HG03571 (cell line): ENCODE measurements around the gene CAPN11.
"Not testable (repeated sequence)": the region's sequence is repeated elsewhere in the genome, so short reads cannot be mapped to it uniquely, and the experiment has no call there.

ENCODE experiments used
- ATAC-seq: cut with Tn5 transposase; IDR thresholded peaks from one replicate; pipeline ENCODE4 v1.9.1; 2021; ENCODE audit not compliant: unreplicated experiment

Gene CAPN11

GRCh38 chr6:44129841-44130322 lies 28.7 kb upstream of the CAPN11 start:
- ATAC-seq: no peak

GRCh38 chr6:44131892-44132291 lies 26.7 kb upstream of the CAPN11 start:
- ATAC-seq: no peak

GRCh38 chr6:44132476-44132875 lies 26.1 kb upstream of the CAPN11 start:
- no peak for ATAC-seq

GRCh38 chr6:44133003-44133931 lies 25.4 kb upstream of the CAPN11 start:
- no peak for ATAC-seq

- no peak for ATAC-seq
These were observed 24.5 kb upstream of the CAPN11 start for GRCh38 chr6:44133981-44134711.

GRCh38 chr6:44135173-44135758 lies 23.4 kb upstream of the CAPN11 start:
- no peak for ATAC-seq

- ATAC-seq: no peak
These were observed 22.7 kb upstream of the CAPN11 start for GRCh38 chr6:44135875-44136274.

- ATAC-seq: no peak
These were observed 19.8 kb upstream of the CAPN11 start for GRCh38 chr6:44138717-44139350.

- ATAC-seq: no peak
These were observed 19.3 kb upstream of the CAPN11 start for GRCh38 chr6:44139351-44139743.

- no peak for ATAC-seq
These were observed 15.8 kb upstream of the CAPN11 start for GRCh38 chr6:44142835-44143234.

GRCh38 chr6:44143731-44144130 lies 14.9 kb upstream of the CAPN11 start:
- ATAC-seq: no peak

- not testable (repeated sequence) for ATAC-seq
These were observed 14.1 kb upstream of the CAPN11 start for GRCh38 chr6:44144536-44144935.

GRCh38 chr6:44145839-44146238 lies 12.8 kb upstream of the CAPN11 start:
- ATAC-seq: no peak

GRCh38 chr6:44146685-44147084 lies 11.9 kb upstream of the CAPN11 start:
- no peak for ATAC-seq

GRCh38 chr6:44147256-44147655 lies 11.4 kb upstream of the CAPN11 start:
- no peak for ATAC-seq

- ATAC-seq: no peak
These were observed 10.3 kb upstream of the CAPN11 start for GRCh38 chr6:44148306-44148705.

- no peak for ATAC-seq
These were observed 9.1 kb upstream of the CAPN11 start for GRCh38 chr6:44149369-44150012.

GRCh38 chr6:44150317-44150917 lies 8.2 kb upstream of the CAPN11 start:
- ATAC-seq: no peak

- peak; percentile 73 for ATAC-seq
These were observed 7.1 kb upstream of the CAPN11 start for GRCh38 chr6:44151348-44152108.

GRCh38 chr6:44152109-44152461 lies 6.5 kb upstream of the CAPN11 start:
- no peak for ATAC-seq
